GM12864 (cell line): ENCODE measurements around the gene CDC26.

Experiments
- DNase-seq: peaks from one replicate; pipeline ENCODE4 v3.0.0-alpha.2; 2011; ENCODE audit warnings: low read depth
- H3K4me3 ChIP-seq: 2 replicates; pipeline ENCODE4 v1.5.1; 2011; ENCODE audit warnings: mild to moderate bottlenecking, low read depth, low read length, control low read depth
- CTCF ChIP-seq: IDR thresholded peaks from 2 replicates; pipeline ENCODE4 v1.5.1; 2011; ENCODE audit warnings: low read depth, mild to moderate bottlenecking, moderate library complexity, low read length, control low read depth, inconsistent platforms; ENCODE audit errors: missing control alignments

CDC26 gene

DNA sequence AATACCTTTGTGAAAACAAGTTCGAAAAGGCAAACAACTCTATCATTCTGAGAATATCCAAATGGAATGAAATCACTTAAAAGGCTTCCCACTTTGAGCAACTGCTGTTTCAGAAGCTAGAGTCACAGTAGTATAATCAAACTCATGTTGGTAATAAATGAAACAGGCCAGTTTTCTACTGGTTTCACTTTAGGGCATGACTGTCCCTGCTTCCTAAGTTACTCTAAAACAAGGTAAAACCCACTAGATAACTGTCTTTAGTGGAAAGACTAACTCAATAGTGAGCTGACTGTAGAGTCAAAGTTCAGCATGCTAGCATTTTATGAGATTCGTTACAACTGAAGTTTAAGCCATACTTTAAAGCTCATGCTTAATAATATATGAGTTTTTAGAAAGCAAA, 6.0 kb downstream of the CDC26 start:
- no peak for TF ChIP-seq CTCF

GRCh38 chr9:113267911-113268566, 7.3 kb downstream of the CDC26 start:
- DNase-seq = no peak
- no peak for TF ChIP-seq CTCF
- no peak overlapping the region for H3K4me3 ChIP-seq

More for the DNA sequence above, 6.0 kb downstream of the CDC26 start:
- no peak overlapping the region for H3K4me3 ChIP-seq
- no peak for DNase-seq

DNA sequence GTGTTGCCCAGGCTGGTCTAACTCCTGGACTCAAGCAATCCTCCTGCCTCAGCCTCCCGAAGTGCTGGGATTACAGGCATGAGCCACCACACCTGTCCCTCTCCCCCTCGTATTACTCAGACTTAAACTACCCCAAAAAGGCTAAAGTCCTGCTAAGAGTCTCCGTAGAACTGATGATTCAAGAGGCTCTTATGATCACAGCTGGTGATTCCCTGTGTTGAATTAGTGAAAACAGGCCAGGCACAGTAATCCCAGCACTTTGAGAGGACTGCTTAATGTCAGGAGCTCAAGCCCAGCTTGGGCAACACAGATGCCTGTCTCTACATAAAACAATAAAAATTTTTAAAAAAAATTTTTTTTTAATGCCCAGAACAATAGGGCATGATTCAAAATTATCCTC, 9.2 kb downstream of the CDC26 start:
- no peak for DNase-seq
- H3K4me3 ChIP-seq = no peak overlapping the region
- TF ChIP-seq CTCF = no peak

- TF ChIP-seq CTCF = no peak
- H3K4me3 ChIP-seq = no peak overlapping the region
- DNase-seq = no peak
Observed at GRCh38 chr9:113261917-113262671, 13.3 kb downstream of the CDC26 start.

GRCh38 chr9:113258282-113258681, 17.1 kb downstream of the CDC26 start:
- H3K4me3 ChIP-seq = no peak overlapping the region
- DNase-seq = no peak
- TF ChIP-seq CTCF = no peak

- no peak overlapping the region for H3K4me3 ChIP-seq
- no peak for DNase-seq
- TF ChIP-seq CTCF = no peak
Observed at GRCh38 chr9:113257863-113258262, 17.5 kb downstream of the CDC26 start.
